Measurements from ENCODE around the gene COX7A2. TPM values are rescaled to one million over a fixed set of nuclear protein-coding genes. Genes with fewer than 3 reads are reported as not detected.

COX7A2 gene
- total and polyA plus RNA-seq, 3 donors from 2014 or later = 154 to 1,268 (median 167) TPM

- Histone ChIP-seq H3K27ac (no peak overlapping the region), H3K9me3 (no peaks in the 10 kb centered on the region), H3K36me3 (ENCODE audit: low read depth, missing control alignments) (no peaks in the 10 kb centered on the region), H3K27me3 (no peaks in the 10 kb centered on the region), H3K4me1 (peaks cover 13% of the 10 kb centered on the region), H3K4me3 (no peak overlapping the region)
- DNase-seq = no peak
- TF ChIP-seq POLR2A (IDR thresholded peaks at IDR 0.05) (no peak), CTCF (IDR thresholded peaks at IDR 0.05) (no peak)
- intact Hi-C loops (cut with DNase I; ENCODE audit: low total_unique reads) = no loop called here
- WGBS, 2 donors = 58 to 77% methylated on average over 1 of the region's 1 CpG
These were observed 23.2 kb downstream of the COX7A2 start for GRCh38 chr6:75220357-75220756.

DNA sequence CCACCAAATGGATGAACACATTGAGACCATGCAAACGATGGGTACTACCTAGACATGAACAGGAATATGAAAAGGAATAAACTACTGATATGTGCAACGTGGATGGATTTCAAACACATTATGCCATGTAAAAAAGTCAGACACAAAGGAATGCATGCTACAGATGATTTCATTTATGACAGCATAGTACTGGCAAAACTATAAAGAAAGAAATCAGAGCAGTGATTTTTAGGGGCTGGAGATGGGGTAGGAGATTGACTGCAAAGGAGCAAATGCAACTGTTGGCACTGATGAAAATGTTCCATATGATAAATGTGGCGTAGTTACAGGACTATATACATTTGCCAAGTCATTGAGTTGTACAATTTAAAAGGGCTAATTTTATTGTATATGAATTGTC, 24.3 kb downstream of the COX7A2 start:
- intact Hi-C loops (cut with DNase I; ENCODE audit: low total_unique reads) = no loop called here
- peaks cover 13% of the 10 kb centered on the region for H3K4me1 ChIP-seq
- no peak overlapping the region for H3K27ac ChIP-seq
- 92% methylated on average over 3 of the region's 3 CpGs for WGBS, 2 donors
- no peak overlapping the region for H3K4me3 ChIP-seq
- H3K27me3 ChIP-seq = no peaks in the 10 kb centered on the region
- no peak for DNase-seq
- no peaks in the 10 kb centered on the region for H3K36me3 ChIP-seq (ENCODE audit: low read depth, missing control alignments)
- no peaks in the 10 kb centered on the region for H3K9me3 ChIP-seq
- TF ChIP-seq CTCF (IDR thresholded peaks at IDR 0.05) (no peak), POLR2A (IDR thresholded peaks at IDR 0.05) (no peak)

DNA sequence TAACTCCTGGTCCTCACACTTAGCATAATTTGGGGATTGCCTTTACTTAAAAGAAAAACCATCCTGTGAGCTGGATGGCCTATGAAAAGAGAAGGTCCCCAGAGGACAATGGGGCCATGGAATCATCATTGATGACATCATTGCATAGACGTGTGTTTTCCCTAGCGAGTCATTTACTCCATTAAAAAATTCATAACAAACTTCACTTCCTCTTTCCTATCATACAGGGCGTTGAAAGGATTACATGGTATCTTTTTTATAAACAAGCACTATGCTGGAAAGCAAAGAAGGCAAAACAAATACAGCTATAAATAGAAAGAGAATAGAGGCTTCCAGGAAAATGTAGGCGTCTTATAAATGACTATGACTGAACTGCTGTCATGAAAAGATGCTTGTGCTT, 26.4 kb downstream of the COX7A2 start:
- H3K9me3 ChIP-seq = no peaks in the 10 kb centered on the region
- no peaks in the 10 kb centered on the region for H3K36me3 ChIP-seq (ENCODE audit: low read depth, missing control alignments)
- DNase-seq = no peak
- intact Hi-C loops (cut with DNase I; ENCODE audit: low total_unique reads) = no loop called here
- no peaks in the 10 kb centered on the region for H3K27me3 ChIP-seq
- no peaks in the 10 kb centered on the region for H3K4me1 ChIP-seq
- TF ChIP-seq POLR2A (IDR thresholded peaks at IDR 0.05) = no peak
- no peak for TF ChIP-seq CTCF (IDR thresholded peaks at IDR 0.05)
- no peak overlapping the region for H3K27ac ChIP-seq
- no peak overlapping the region for H3K4me3 ChIP-seq
- WGBS, 2 donors = 31% methylated on average over 4 of the region's 4 CpGs

- intact Hi-C loops (cut with DNase I; ENCODE audit: low total_unique reads) = no loop called here
- H3K9me3 ChIP-seq = no peaks in the 10 kb centered on the region
- H3K4me1 ChIP-seq = no peaks in the 10 kb centered on the region
- no peak overlapping the region for H3K4me3 ChIP-seq
- H3K27me3 ChIP-seq = no peaks in the 10 kb centered on the region
- no peaks in the 10 kb centered on the region for H3K36me3 ChIP-seq (ENCODE audit: low read depth, missing control alignments)
- no peak overlapping the region for H3K27ac ChIP-seq
- TF ChIP-seq CTCF (IDR thresholded peaks at IDR 0.05) = no peak
- TF ChIP-seq POLR2A (IDR thresholded peaks at IDR 0.05) = no peak
- 93 to 94% methylated on average over 4 of the region's 4 CpGs for WGBS, 2 donors
- no peak for DNase-seq
These were observed 28.3 kb downstream of the COX7A2 start for GRCh38 chr6:75215291-75215690.

DNA sequence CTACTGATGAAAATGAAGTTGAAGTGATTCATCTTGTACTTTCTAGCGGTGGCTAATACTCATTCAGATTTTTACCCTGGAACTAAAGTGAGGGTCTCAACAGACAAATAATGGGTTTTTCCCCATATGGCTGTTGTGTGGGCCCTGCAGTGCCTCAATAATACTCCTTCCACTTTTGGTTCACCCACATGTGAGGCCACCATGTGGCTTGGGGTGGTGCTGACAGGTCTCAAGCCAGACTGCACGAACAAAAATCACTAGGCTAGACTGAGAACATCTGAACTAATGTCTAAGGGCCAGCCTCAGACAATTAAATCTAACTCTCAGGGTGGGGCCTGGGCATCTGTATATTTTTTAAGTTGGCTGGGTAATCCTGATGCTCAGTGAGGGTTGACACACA, 29.9 kb downstream of the COX7A2 start:
- DNase-seq = no peak
- 82 to 88% methylated on average over 2 of the region's 2 CpGs for WGBS, 2 donors
- H3K27me3 ChIP-seq = no peaks in the 10 kb centered on the region
- H3K9me3 ChIP-seq = no peaks in the 10 kb centered on the region
- no peaks in the 10 kb centered on the region for H3K36me3 ChIP-seq (ENCODE audit: low read depth, missing control alignments)
- H3K27ac ChIP-seq = no peak overlapping the region
- intact Hi-C loops (cut with DNase I; ENCODE audit: low total_unique reads) = no loop called here
- peaks cover 4% of the 10 kb centered on the region for H3K4me1 ChIP-seq
- H3K4me3 ChIP-seq = no peak overlapping the region
- no peak for TF ChIP-seq POLR2A (IDR thresholded peaks at IDR 0.05)
- no peak for TF ChIP-seq CTCF (IDR thresholded peaks at IDR 0.05)
